IPS-NIHi11 (cell line): Measurements from ENCODE around the gene ZBTB7C.
A peak's percentile ranks its signal among the peaks of the same experiment; 100 is the strongest.

Source experiments
- DNase-seq: peaks from one replicate; pipeline ENCODE4 v3.0.0; 2012; ENCODE audit warnings: mixed read lengths, low spot score

ZBTB7C gene

DNA sequence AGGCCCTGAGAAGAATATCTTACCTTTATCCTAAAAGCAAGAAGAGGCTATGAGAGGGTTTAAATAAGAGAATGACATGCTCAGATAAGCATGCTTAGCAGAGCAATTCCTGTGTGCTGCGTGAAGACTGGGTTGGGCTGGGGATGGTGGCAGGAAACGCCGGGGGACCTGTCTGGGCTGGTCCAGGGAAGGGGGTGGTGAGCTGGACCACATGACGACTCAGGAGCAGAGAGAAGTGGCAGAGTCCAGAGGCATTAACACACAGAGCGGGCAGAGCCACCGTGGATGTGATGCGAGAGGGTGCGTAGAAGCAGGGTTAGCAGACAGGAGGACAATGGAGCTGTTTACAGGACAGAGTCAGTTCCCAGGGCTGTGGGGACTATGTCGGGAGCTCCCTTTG lies 84.5 kb downstream of the ZBTB7C start:
- DNase-seq: no peak

DNA sequence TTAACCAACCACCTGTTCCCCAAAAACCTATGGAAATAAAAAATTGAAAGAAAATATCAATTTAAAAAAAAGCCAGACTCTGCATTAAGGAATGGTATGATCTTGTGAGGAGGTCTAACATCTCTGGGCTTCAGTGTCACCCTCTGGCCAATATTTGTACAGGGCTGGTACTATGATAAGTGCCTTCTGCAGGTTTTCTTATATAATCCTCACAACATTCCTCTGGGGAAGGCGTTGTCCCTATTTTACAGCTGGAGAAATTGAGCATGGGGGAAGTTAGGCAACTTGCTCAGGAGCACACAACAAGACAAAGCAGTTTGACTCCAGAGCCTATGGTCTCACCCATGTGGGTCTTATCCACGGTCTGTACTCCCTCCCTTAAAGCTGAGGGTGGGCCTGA lies 86.0 kb downstream of the ZBTB7C start:
- no peak for DNase-seq

GRCh38 chr18:48321536-48321935 lies 87.6 kb downstream of the ZBTB7C start:
- DNase-seq: no peak

- no peak for DNase-seq
These were observed 88.1 kb downstream of the ZBTB7C start for GRCh38 chr18:48321121-48321520.

GRCh38 chr18:48320639-48320945 lies 88.6 kb downstream of the ZBTB7C start:
- no peak for DNase-seq

DNA sequence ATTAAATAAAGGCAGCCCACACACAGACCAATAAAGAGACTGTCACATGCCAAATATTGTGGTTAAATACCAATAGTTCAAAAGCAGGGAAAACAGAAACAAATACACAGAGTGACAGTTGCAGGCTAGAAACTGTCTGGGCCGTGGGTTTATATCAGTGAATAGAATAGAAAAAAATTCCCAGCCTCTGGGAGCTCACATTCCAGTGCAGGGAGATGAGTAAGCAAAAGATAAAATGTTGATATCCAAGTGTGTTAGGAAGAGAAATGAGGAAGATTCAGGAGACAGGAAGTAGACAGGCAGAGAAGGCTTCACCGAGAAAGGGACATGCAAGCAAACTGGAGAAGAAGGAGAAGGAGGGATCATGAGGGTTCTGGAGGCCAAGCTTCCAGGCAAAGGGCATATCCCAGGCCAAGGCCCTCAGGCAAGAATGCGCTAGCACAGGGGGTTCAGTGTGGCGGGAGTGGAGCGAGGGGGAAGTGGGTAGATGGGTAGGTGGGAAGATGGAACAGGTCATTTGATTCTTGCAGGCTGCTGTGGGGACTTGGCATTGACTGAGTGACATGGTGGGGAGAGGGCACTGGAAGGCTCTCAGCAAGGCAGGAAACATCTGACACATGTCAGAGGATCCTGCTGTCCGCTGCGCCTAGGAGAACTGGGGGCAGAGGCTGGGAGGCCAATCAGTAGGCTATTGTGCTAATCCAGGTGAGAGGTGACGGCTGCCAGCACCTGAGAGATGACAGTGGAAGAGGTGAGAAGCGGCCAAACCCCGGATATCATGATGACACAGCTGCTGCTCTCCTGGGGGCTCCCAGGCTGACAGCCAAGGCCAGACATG lies 89.2 kb downstream of the ZBTB7C start:
- DNase-seq: no peak

GRCh38 chr18:48318436-48318835 lies 90.7 kb downstream of the ZBTB7C start:
- no peak for DNase-seq

DNA sequence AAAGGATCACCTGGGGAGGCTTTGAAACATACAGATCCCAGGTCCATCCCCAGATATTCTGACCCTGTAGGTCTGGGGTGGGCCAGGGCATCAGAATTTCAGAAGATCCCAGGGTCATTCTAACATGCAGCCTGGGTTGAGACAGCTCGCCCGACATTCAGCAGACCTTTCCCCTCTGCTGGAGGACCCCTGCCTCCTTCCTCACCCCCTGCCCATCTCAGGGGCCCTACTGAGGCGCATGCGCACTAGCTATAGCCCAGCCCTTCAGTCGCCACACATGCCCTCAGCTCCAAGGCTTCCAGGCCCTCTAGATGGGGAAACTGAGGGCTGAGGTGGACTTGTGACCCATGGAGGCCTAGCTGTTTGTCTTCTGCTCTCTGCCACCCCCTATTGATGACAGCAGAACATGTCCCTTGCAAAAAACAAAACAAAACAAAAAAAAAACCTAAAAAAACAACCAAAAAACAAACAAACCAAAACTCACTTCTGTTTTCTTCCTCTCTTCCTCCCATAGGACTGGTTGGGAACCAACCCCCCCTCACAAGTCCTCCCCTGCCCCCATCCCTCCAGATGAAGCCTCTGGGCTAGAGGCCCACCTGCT lies 91.3 kb downstream of the ZBTB7C start:
- no peak for DNase-seq

DNA sequence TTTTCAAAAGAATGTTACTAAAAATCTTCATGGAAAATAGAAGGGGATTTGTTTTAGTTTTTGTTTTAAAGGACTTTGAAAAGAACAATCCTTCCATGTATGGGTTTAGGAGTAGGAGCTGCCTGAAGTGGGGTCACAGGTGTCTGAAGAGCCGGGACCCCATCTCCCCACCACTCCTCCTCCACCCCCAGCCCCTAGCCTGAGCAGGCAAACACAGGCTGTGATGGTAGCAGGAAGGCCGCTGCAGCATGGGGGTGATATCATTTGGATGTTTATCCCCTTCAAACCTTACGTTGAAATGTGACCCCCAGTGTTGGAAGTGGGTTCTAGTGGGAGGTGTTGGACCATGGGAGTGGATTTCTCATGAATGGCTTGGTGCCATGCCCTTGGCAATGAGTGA lies 93.0 kb downstream of the ZBTB7C start:
- DNase-seq: no peak

DNA sequence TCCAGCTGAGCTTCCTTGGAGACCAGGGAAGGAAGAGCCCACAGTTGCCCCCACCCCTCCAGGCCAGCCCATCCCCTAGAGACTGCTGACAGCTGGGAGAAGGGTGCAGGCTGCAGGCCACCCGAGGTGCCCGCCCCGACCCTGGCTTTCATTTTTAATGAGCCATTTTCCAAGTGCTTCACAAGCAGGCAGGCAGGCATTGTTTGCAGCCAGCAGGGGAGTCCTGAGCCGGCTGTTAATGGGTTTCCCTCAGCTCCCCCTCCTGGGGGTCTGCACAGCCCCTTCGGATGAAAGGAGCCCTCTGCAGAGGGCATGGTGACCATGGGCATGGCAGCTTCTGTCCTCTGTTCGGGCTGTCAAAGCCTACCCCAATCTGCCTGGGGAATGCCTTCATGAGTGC lies 94.5 kb downstream of the ZBTB7C start:
- no peak for DNase-seq

DNA sequence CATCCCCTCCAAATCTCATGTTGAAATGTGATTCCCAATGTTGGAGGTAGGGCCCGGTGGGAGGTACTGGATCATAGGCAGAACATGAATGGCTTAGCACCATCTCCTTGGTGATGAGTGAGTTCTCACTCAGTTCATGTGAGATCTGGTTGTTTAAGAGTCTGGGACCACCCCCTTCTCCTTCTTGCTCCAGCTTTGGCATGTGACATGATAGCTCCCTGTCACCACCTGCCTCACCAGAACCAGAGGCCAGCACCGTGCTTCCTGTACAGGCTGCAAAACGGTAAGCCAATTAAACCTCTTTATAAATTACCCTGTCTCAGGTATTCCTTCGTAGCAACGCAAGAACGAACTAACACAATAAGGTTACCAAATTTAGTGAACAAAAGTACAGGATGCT lies 95.4 kb downstream of the ZBTB7C start:
- DNase-seq: no peak

GRCh38 chr18:48312066-48312465 lies 97.1 kb downstream of the ZBTB7C start:
- no peak for DNase-seq

- DNase-seq: no peak
These were observed 98.2 kb downstream of the ZBTB7C start for GRCh38 chr18:48310999-48311398.

GRCh38 chr18:48310353-48310752 lies 98.8 kb downstream of the ZBTB7C start:
- DNase-seq: no peak

DNA sequence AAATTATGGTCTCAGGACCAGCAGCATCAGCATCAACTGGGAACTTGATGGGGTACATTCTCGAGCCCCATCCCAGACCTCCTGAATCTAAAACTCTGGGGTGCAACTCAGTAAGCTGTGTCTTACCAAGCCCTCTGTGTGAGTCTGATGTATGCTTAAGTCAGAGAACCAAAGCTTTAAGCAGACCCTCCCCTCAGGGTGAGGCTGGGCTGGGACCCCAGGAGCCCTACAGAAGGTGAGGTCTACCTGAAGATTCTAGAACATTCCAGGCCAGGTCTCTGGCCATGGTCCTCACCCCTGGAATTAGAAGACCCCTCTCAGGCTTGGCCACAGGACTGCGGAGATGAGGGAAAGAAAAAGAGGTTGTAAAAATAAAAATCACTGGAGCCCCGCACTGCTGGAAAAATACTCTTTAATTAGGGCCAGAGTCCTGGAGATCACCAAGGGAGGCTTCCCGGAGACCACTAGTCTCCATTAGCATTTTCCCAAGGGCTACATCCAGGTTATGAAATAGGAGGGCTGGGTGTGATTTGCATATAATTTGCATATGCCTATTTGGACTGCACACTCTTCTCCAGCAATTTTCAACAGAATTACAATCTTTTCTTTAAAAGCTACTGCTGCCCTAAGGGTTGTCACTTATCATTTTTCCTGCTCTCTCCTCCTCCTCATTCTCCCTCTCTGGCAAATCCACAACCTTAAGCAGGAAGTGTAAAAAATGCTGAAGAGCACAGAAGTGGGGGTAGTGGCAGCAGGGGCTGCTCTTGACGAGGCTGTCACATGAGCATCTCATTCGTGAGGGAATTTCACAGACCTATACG lies 100.2 kb downstream of the ZBTB7C start:
- DNase-seq: no peak

GRCh38 chr18:48308027-48308635 lies 101.1 kb downstream of the ZBTB7C start:
- peak; percentile 49 for DNase-seq

DNA sequence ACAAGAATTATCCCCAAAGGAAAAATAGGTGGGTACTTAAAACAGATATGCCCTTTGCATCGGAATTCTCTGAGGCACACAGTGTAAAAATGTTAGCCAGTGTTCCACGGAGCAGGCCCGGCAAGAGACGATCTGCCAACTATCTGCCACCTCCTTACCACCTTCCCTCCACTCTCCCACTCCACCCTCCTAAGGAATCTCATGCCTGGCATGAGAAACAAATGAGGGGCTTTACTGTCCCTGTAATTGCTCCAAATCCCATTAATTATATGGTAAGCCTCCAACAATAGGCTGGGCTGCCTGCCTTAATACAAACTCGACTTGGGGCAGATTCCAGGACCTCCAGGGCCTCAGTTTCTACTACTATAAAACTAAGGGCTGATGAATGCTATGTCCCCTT lies 102.3 kb downstream of the ZBTB7C start:
- no peak for DNase-seq

GRCh38 chr18:48304906-48305693 lies 104.1 kb downstream of the ZBTB7C start:
- DNase-seq: no peak

DNA sequence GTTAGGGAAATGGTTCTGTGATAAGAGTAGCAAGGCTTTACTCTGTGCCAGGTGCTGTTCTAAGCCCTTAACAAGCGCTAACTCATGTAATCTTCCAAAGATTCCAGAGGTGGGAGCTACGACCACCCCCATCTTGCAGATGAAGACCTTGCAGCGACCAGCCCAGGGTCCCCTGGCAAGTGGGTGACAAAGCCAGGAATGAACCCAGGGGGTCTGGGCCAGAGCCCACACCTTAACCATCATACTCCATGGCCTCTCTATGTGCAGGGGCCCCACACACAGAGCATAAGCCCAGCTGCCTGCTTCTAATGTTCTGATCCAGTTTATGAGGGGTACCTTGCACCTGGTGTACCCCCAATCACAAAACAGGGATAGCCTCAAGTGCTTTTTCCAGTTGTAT lies 105.3 kb downstream of the ZBTB7C start:
- DNase-seq: no peak

- DNase-seq: no peak
These were observed 106.4 kb downstream of the ZBTB7C start for GRCh38 chr18:48302736-48303135.

- DNase-seq: peak; percentile 54
These were observed 108.7 kb downstream of the ZBTB7C start for GRCh38 chr18:48300463-48300961.

DNA sequence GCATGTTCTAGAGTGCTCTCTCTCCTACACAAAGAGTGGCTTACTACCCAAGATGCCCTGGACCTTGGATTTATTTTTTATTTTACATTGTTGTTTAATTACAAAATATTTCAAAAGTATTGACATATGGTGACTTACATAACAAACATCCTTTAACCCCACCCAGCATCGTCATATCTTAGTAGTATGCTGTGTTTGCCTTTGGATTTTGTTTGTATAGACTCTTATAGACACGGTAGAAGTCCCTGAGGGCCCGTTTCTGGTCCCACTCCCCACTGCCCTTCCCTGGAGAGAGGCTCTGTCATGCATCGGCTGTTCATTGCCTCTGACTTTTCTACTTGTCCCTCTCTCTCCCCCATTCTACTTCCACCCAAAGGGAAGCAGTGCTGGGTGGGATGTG lies 112.0 kb downstream of the ZBTB7C start:
- DNase-seq: no peak
